ENCODE results near the gene TIE1.
"Not testable (repeated sequence)": the region's sequence is repeated elsewhere in the genome, so short reads cannot be mapped to it uniquely, and the experiment has no call there.

TIE1 gene

GRCh38 chr1:43367026-43367903 is 66.5 kb downstream of the TIE1 start:
- Histone ChIP-seq H3K4me1 (ENCODE audit: control insufficient read depth, insufficient read depth, low read length, poor library complexity, severe bottlenecking) (peaks cover 23% of the 10 kb centered on the region), H3K36me3 (ENCODE audit: control insufficient read depth, insufficient read depth, low read length) (peaks cover 33% of the 10 kb centered on the region), H3K27ac (ENCODE audit: low read depth, low read length, severe bottlenecking) (peak overlapping the region; percentile 62), H3K4me3 (ENCODE audit: extremely low read depth, insufficient read depth, low read length, poor library complexity, severe bottlenecking) (peak overlapping the region; percentile 62), H3K9me3 (ENCODE audit: control insufficient read depth, low read length) (no peaks in the 10 kb centered on the region)
- WGBS, 2 experiments (ENCODE audit: insufficient coverage in 2 of 2), result 5 to 6% methylated on average over 22 to 35 of the region's 48 CpGs

DNA sequence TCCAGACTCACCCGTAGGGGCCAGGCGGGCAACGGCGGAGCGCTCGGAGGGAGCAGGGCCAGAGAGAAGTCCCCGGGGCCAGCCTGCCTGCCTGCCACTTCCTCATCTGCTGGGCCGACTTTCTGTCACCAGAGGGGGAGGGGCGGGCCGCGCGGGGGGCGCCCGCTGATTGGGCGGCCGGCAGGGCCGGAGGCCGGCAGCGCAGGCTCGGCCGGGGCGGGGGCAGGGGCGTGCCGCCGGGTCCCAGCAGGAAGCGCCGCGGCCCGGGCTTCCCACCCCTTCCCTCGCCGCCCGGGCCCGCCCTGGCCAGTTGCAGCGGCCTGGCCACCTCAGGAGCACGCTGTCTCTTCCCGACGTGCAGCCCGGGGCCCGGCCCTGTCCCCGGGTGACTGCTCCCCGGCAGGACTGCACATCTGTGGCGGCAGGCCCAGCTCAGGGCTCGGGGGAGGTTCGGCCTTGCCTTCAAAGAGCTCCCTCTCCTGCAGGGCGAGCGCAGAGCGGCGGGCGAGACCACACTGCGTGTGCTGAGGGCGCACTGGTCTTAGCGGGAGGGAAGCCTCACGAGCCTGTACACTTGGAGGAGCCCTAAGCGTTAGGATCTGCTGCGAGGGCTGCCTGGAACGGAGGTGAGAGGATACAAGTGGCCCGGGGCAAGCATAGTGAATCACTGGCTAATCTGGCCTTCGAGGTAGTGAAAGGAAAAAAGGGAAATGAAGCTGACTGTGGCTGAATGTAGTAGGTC is 67.3 kb downstream of the TIE1 start, which contains the start of gene ELOVL1:
TSS of gene ELOVL1 (minus strand) at position 108 of the 742 bp plus-strand sequence. CDS start 2,402 bp downstream, outside the sequence.
- Histone ChIP-seq H3K36me3 (ENCODE audit: control insufficient read depth, insufficient read depth, low read length) (peaks cover 25% of the 10 kb centered on the region), H3K4me1 (ENCODE audit: control insufficient read depth, insufficient read depth, low read length, poor library complexity, severe bottlenecking) (peaks cover 29% of the 10 kb centered on the region), H3K9me3 (ENCODE audit: control insufficient read depth, low read length) (no peaks in the 10 kb centered on the region), H3K27ac (ENCODE audit: low read depth, low read length, severe bottlenecking) (peak within 1 kb of the TSS; percentile 85), H3K4me3 (ENCODE audit: extremely low read depth, insufficient read depth, low read length, poor library complexity, severe bottlenecking) (peak within 1 kb of the TSS; percentile 62)
- 1 to 2% methylated on average over 33 to 41 of the region's 58 CpGs for WGBS, 2 experiments (ENCODE audit: insufficient coverage in 2 of 2)

- peak overlapping the region; percentile 62 for H3K4me3 ChIP-seq (ENCODE audit: extremely low read depth, insufficient read depth, low read length, poor library complexity, severe bottlenecking)
- peak overlapping the region; percentile 85 for H3K27ac ChIP-seq (ENCODE audit: low read depth, low read length, severe bottlenecking)
- H3K36me3 ChIP-seq (ENCODE audit: control insufficient read depth, insufficient read depth, low read length), result peaks cover 19% of the 10 kb centered on the region
- 27% methylated on average over 2 to 5 of the region's 6 CpGs for WGBS, 2 experiments (ENCODE audit: insufficient coverage in 2 of 2)
- no peaks in the 10 kb centered on the region for H3K9me3 ChIP-seq (ENCODE audit: control insufficient read depth, low read length)
- peaks cover 35% of the 10 kb centered on the region for H3K4me1 ChIP-seq (ENCODE audit: control insufficient read depth, insufficient read depth, low read length, poor library complexity, severe bottlenecking)
Measured at GRCh38 chr1:43368646-43369020, 67.9 kb downstream of the TIE1 start.

GRCh38 chr1:43369779-43370178 is 69.0 kb downstream of the TIE1 start:
- 93 to 100% methylated on average over 3 to 4 of the region's 6 CpGs for WGBS, 2 experiments (ENCODE audit: insufficient coverage in 2 of 2)
- H3K27ac ChIP-seq (ENCODE audit: low read depth, low read length, severe bottlenecking); H3K36me3 ChIP-seq (ENCODE audit: control insufficient read depth, insufficient read depth, low read length); H3K4me3 ChIP-seq (ENCODE audit: extremely low read depth, insufficient read depth, low read length, poor library complexity, severe bottlenecking); H3K9me3 ChIP-seq (ENCODE audit: control insufficient read depth, low read length): not testable (repeated sequence)
- peaks cover 38% of the 10 kb centered on the region for H3K4me1 ChIP-seq (ENCODE audit: control insufficient read depth, insufficient read depth, low read length, poor library complexity, severe bottlenecking)

GRCh38 chr1:43370564-43370963 is 69.8 kb downstream of the TIE1 start:
- WGBS, 2 experiments (ENCODE audit: insufficient coverage in 2 of 2), result 88 to 98% methylated on average over 3 of the region's 4 CpGs

GRCh38 chr1:43372172-43372571 is 71.4 kb downstream of the TIE1 start:
- WGBS, 2 experiments (ENCODE audit: insufficient coverage in 2 of 2), result 94 to 100% methylated on average over 2 to 3 of the region's 5 CpGs

More at GRCh38 chr1:43370564-43370963, 69.8 kb downstream of the TIE1 start:
- no peaks in the 10 kb centered on the region for H3K9me3 ChIP-seq (ENCODE audit: control insufficient read depth, low read length)
- H3K4me3 ChIP-seq (ENCODE audit: extremely low read depth, insufficient read depth, low read length, poor library complexity, severe bottlenecking), result no peak overlapping the region
- peaks cover 36% of the 10 kb centered on the region for H3K4me1 ChIP-seq (ENCODE audit: control insufficient read depth, insufficient read depth, low read length, poor library complexity, severe bottlenecking)
- no peak overlapping the region for H3K27ac ChIP-seq (ENCODE audit: low read depth, low read length, severe bottlenecking)
- no peaks in the 10 kb centered on the region for H3K36me3 ChIP-seq (ENCODE audit: control insufficient read depth, insufficient read depth, low read length)

More at GRCh38 chr1:43372172-43372571, 71.4 kb downstream of the TIE1 start:
- Histone ChIP-seq H3K9me3 (ENCODE audit: control insufficient read depth, low read length) (no peaks in the 10 kb centered on the region), H3K4me3 (ENCODE audit: extremely low read depth, insufficient read depth, low read length, poor library complexity, severe bottlenecking) (no peak overlapping the region), H3K27ac (ENCODE audit: low read depth, low read length, severe bottlenecking) (no peak overlapping the region), H3K4me1 (ENCODE audit: control insufficient read depth, insufficient read depth, low read length, poor library complexity, severe bottlenecking) (peaks cover 23% of the 10 kb centered on the region), H3K36me3 (ENCODE audit: control insufficient read depth, insufficient read depth, low read length) (no peaks in the 10 kb centered on the region)

Measured in mesodermal cell (in vitro differentiated cells).